Ishikawa (cell line): Measurements from ENCODE around the gene FLNC.

Experiments
- CEBPB ChIP-seq: IDR thresholded peaks from 2 replicates; pipeline ENCODE4 v1.6.1; 2012
- CREB1 ChIP-seq: IDR thresholded peaks from 2 replicates; pipeline ENCODE4 v1.6.1; 2012; ENCODE audit warnings: low read depth
- EGR1 ChIP-seq: IDR thresholded peaks from 2 replicates; pipeline ENCODE4 v1.6.1; 2012
- EP300 ChIP-seq: IDR thresholded peaks from 2 replicates; pipeline ENCODE4 v1.6.1; 2012; ENCODE audit warnings: borderline replicate concordance
- FOXM1 ChIP-seq: IDR thresholded peaks from 2 replicates; pipeline ENCODE4 v1.6.1; 2012; ENCODE audit warnings: low read depth, borderline replicate concordance
- MAX ChIP-seq: IDR thresholded peaks from 2 replicates; pipeline ENCODE4 v1.6.1; 2012
- NFIC ChIP-seq: IDR thresholded peaks from 2 replicates; pipeline ENCODE4 v1.6.1; 2012
- RAD21 ChIP-seq: IDR thresholded peaks from 2 replicates; pipeline ENCODE4 v1.6.1; 2012; ENCODE audit warnings: low read depth
- TAF1 ChIP-seq: IDR thresholded peaks from 2 replicates; pipeline ENCODE4 v1.6.1; 2012; ENCODE audit warnings: low read depth, mild to moderate bottlenecking
- TCF12 ChIP-seq: IDR thresholded peaks from 2 replicates; pipeline ENCODE4 v1.6.1; 2012; ENCODE audit warnings: low read depth
- TEAD4 ChIP-seq: IDR thresholded peaks from 2 replicates; pipeline ENCODE4 v1.6.1; 2012
- YY1 ChIP-seq: IDR thresholded peaks from 2 replicates; pipeline ENCODE4 v1.6.1; 2012; ENCODE audit warnings: low read depth
- ZBTB7A ChIP-seq: IDR thresholded peaks from 2 replicates; pipeline ENCODE4 v1.6.1; 2012; ENCODE audit warnings: low read depth
- TF ChIP-seq, protein P1 (sequence below): IDR thresholded peaks from 2 replicates; pipeline ENCODE4 v1.6.1; 2012
- TF ChIP-seq, protein P2 (sequence below): IDR thresholded peaks from 2 replicates; pipeline ENCODE4 v1.6.1; 2012; ENCODE audit warnings: low read depth, mild to moderate bottlenecking

The FLNC gene

GRCh38 chr7:128867241-128867640, 37.0 kb downstream of the FLNC start:
- TF ChIP-seq TCF12 (no peak), CREB1 (no peak), NFIC (no peak)

- TF ChIP-seq TCF12 (peak; percentile 16; the same call in 1 of the 2 replicates), NFIC (peak; percentile 29; the same call in 1 of the 2 replicates)
- TF ChIP-seq, protein P1, sequence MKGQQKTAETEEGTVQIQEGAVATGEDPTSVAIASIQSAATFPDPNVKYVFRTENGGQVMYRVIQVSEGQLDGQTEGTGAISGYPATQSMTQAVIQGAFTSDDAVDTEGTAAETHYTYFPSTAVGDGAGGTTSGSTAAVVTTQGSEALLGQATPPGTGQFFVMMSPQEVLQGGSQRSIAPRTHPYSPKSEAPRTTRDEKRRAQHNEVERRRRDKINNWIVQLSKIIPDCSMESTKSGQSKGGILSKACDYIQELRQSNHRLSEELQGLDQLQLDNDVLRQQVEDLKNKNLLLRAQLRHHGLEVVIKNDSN = no peak
Measured at GRCh38 chr7:128867842-128868623, 37.8 kb downstream of the FLNC start.

- TF ChIP-seq EP300 (no peak), RAD21 (no peak), CREB1 (no peak), TAF1 (no peak), YY1 (no peak), CEBPB (no peak), MAX (no peak), TEAD4 (no peak), FOXM1 (no peak), TCF12 (no peak), EGR1 (no peak)
- TF ChIP-seq, protein P2, sequence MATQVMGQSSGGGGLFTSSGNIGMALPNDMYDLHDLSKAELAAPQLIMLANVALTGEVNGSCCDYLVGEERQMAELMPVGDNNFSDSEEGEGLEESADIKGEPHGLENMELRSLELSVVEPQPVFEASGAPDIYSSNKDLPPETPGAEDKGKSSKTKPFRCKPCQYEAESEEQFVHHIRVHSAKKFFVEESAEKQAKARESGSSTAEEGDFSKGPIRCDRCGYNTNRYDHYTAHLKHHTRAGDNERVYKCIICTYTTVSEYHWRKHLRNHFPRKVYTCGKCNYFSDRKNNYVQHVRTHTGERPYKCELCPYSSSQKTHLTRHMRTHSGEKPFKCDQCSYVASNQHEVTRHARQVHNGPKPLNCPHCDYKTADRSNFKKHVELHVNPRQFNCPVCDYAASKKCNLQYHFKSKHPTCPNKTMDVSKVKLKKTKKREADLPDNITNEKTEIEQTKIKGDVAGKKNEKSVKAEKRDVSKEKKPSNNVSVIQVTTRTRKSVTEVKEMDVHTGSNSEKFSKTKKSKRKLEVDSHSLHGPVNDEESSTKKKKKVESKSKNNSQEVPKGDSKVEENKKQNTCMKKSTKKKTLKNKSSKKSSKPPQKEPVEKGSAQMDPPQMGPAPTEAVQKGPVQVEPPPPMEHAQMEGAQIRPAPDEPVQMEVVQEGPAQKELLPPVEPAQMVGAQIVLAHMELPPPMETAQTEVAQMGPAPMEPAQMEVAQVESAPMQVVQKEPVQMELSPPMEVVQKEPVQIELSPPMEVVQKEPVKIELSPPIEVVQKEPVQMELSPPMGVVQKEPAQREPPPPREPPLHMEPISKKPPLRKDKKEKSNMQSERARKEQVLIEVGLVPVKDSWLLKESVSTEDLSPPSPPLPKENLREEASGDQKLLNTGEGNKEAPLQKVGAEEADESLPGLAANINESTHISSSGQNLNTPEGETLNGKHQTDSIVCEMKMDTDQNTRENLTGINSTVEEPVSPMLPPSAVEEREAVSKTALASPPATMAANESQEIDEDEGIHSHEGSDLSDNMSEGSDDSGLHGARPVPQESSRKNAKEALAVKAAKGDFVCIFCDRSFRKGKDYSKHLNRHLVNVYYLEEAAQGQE = no peak
Measured at GRCh38 chr7:128868624-128869137, 38.5 kb downstream of the FLNC start.

DNA sequence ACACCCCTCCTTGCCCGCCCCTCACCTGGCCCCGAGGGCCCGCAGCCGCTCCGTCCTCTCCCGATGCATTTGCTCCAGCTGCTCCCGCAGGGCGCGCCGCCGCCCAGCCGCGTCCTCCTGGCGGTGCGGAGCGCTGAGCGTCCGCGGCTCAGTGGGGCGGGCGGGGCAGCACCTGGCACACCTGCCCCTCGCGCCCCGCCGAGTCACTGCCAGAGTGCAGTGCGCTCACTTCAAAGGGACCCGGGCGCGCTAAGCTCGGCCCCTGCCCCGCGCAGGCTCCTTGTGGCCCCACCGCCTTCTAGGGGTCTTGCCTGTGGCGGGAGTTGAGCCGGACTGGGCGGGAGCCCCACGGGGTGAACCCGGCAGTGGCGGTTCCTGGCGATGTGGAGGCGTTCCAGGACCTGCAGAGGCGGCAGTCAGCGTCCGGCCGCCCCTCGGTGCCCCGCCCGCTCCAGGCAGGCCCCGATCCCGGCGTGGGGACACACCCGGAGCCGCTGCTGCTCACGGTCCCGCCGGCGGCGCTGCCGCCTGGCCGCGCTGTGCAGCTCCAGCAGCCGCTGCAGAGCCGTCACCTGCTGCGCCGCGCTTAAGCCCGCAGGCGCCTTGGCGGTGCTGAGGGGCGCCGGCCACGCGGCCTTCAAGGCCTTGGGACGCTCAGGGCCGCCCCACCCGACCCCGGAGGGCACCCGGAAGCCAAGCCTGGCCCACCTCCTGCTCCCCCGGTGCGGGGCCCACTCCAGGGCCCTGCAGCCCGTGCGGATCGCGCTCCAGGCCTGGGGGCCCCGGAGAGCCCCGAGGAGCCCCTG, 39.1 kb downstream of the FLNC start:
- no peak for TF ChIP-seq CREB1
- TF ChIP-seq MAX = peak; percentile 47; the same call in 1 of the 2 replicates
- TF ChIP-seq YY1 = 0 out of 2 replicates have a peak, but pooled peaks have one; percentile 6
- TF ChIP-seq TCF12 = peak; percentile 2; the same call in 1 of the 2 replicates
- TF ChIP-seq ZBTB7A = peak; percentile 64; the same call in 1 of the 2 replicates

- TF ChIP-seq EGR1 (no peak), TEAD4 (no peak), CEBPB (no peak), ZBTB7A (no peak), TCF12 (no peak), NFIC (no peak), EP300 (no peak), YY1 (no peak), FOXM1 (no peak), RAD21 (no peak), TAF1 (no peak), CREB1 (no peak), MAX (no peak)
- TF ChIP-seq, protein P2 = no peak
Measured at GRCh38 chr7:128869944-128870285, 39.7 kb downstream of the FLNC start.

GRCh38 chr7:128871050-128871449, 40.8 kb downstream of the FLNC start:
- TF ChIP-seq MAX = no peak
- TF ChIP-seq YY1 = no peak
- no peak for TF ChIP-seq ZBTB7A
- no peak for TF ChIP-seq CREB1
- TF ChIP-seq, protein P1 = no peak
- no peak for TF ChIP-seq RAD21
- TF ChIP-seq CEBPB = no peak
- TF ChIP-seq EGR1 = no peak
- TF ChIP-seq NFIC = no peak
- no peak for TF ChIP-seq TEAD4
- no peak for TF ChIP-seq TCF12
- no peak for TF ChIP-seq FOXM1
- TF ChIP-seq, protein P2 = no peak
- no peak for TF ChIP-seq TAF1
